Right lobe of liver (tissue), 4 donors: ENCODE results near the gene CCL28.
"Not testable (repeated sequence)": the region's sequence is repeated elsewhere in the genome, so short reads cannot be mapped to it uniquely, and the experiment has no call there.

ENCODE experiments used
- POLR2A ChIP-seq: fragments of 450-650 bp; IDR thresholded peaks from one replicate; pipeline ENCODE4 v1.6.1; 2017; ENCODE audit warnings: antibody characterized with exemption, mild to moderate bottlenecking
- TF ChIP-seq, protein P1 (sequence below), 4 donors: fragments of 200-600 bp in 3 of 4; fragments of 450-650 bp in 1 of 4; IDR thresholded peaks; one replicate each; pipeline versions ENCODE4 v1.5.1 to v1.8.0; 2016 to 2022; ENCODE audit warnings: antibody characterized with exemption in 4 of 4, mild to moderate bottlenecking in 2 of 4
- donor health status: DM: no; HTN: no; CAD: no.
- donor health status: DM: no; HTN: no; CAD: no.
- donor health status: DM: no; HTN: yes; CAD: no.

DNA sequence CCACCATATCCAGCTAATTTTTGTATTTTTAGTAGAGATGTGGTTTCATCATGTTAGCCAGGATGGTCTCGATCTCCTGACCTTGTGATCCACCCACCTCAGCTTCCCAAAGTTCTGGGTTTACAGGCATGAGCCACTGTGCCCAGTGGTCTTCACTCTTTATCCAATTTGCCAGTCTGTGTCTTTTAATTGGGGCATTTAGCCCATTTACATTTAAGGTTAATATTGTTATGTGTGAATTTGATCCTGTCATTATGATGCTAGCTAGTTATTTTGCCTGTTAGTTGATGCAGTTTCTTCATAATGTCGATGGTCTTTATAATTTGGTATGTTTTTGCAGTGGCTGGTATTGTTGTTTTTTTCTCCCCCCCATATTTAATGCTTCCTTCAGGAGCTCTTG is 47.0 kb downstream of the CCL28 start:
- TF ChIP-seq, protein P1, sequence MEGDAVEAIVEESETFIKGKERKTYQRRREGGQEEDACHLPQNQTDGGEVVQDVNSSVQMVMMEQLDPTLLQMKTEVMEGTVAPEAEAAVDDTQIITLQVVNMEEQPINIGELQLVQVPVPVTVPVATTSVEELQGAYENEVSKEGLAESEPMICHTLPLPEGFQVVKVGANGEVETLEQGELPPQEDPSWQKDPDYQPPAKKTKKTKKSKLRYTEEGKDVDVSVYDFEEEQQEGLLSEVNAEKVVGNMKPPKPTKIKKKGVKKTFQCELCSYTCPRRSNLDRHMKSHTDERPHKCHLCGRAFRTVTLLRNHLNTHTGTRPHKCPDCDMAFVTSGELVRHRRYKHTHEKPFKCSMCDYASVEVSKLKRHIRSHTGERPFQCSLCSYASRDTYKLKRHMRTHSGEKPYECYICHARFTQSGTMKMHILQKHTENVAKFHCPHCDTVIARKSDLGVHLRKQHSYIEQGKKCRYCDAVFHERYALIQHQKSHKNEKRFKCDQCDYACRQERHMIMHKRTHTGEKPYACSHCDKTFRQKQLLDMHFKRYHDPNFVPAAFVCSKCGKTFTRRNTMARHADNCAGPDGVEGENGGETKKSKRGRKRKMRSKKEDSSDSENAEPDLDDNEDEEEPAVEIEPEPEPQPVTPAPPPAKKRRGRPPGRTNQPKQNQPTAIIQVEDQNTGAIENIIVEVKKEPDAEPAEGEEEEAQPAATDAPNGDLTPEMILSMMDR (IDR thresholded peaks at IDR 0.05): not testable (repeated sequence)
- TF ChIP-seq POLR2A: not testable (repeated sequence)
